ENCODE results near the gene CDH24. TPM values are rescaled to one million over a fixed set of nuclear protein-coding genes. Genes with fewer than 3 reads are reported as not detected.
A peak's percentile ranks its signal among the peaks of the same experiment; 100 is the strongest.

Gene CDH24
- total and polyA plus RNA-seq, 2 of the 13 experiments (the other 11 are each of a cell fraction or from before 2014, with no cell fraction given), result 0.69 to 0.99 TPM

- TF ChIP-seq ZNF574 (CRISPR knock-in tag; IDR thresholded peaks at IDR 0.05) (no peak), ZNF619 (CRISPR knock-in tag; IDR thresholded peaks at IDR 0.05) (no peak), KDM5B (CRISPR knock-in tag; IDR thresholded peaks at IDR 0.05; ENCODE audit: borderline replicate concordance) (no peak), NFE2L2 (IDR thresholded peaks at IDR 0.05; ENCODE audit: low read length) (no peak), CBX5 (CRISPR knock-in tag; IDR thresholded peaks at IDR 0.05; ENCODE audit: borderline replicate concordance) (no peak), EZH2 (conservative IDR thresholded peaks at IDR 0.05; ENCODE audit: low read depth, low read length) (no peak), SSRP1 (CRISPR knock-in tag; IDR thresholded peaks at IDR 0.05) (peak; percentile 93), GPBP1L1 (CRISPR knock-in tag; IDR thresholded peaks at IDR 0.05) (no peak), MYC (CRISPR knock-in tag; IDR thresholded peaks at IDR 0.05; ENCODE audit: borderline replicate concordance) (no peak), HOMEZ (CRISPR knock-in tag; IDR thresholded peaks at IDR 0.05; ENCODE audit: low read depth) (no peak), EHMT2 (IDR thresholded peaks at IDR 0.05; ENCODE audit: borderline replicate concordance, low read depth, low read length) (no peak), KIAA2018 (CRISPR knock-in tag; IDR thresholded peaks at IDR 0.05; ENCODE audit: borderline replicate concordance) (no peak), ZSCAN25 (CRISPR knock-in tag; IDR thresholded peaks at IDR 0.05) (no peak), ERF (CRISPR knock-in tag; IDR thresholded peaks at IDR 0.05) (no peak)
These were observed 32.0 kb downstream of the CDH24 start (continued) for GRCh38 chr14:23025151-23025814.
